ENCODE data around the gene HDAC5.

- TF ChIP-seq EZH2phosphoT487 (IDR thresholded peaks at IDR 0.05; ENCODE audit: insufficient read depth, low read depth) (no peak), EZH2 (IDR thresholded peaks at IDR 0.05; ENCODE audit: insufficient read depth, poor library complexity, severe bottlenecking) (no peak)
Measured at GRCh38 chr17:44132275-44132821, 8.9 kb upstream of the HDAC5 start.
